Loucy (cell line): ENCODE results near the gene PALLD.

Experiments
- H2AFZ ChIP-seq: fragments of 200-600 bp; sonication (generic); 2 replicates; pipeline ENCODE4 v1.6.0; 2016; ENCODE audit warnings: antibody characterized with exemption, mild to moderate bottlenecking, low read length, moderate library complexity
- H3F3A ChIP-seq: fragments of 200-600 bp; 2 replicates; pipeline ENCODE4 v1.6.0; 2016; ENCODE audit warnings: antibody characterized with exemption, low read depth, mild to moderate bottlenecking
- H3K27me3 ChIP-seq: fragments of 200-600 bp; sonication (generic); 2 replicates; pipeline ENCODE4 v1.6.1; 2014; ENCODE audit warnings: low read length, mild to moderate bottlenecking; ENCODE audit not compliant: insufficient read depth, poor library complexity, severe bottlenecking
- H3K36me3 ChIP-seq: fragments of 200-600 bp; sonication (generic); 2 replicates; pipeline ENCODE4 v1.6.1; 2016; ENCODE audit warnings: low read length; ENCODE audit not compliant: insufficient read depth
- H3K4me1 ChIP-seq: fragments of 200-600 bp; sonication (generic); 2 replicates; pipeline ENCODE4 v1.5.1; 2014; ENCODE audit warnings: low read length, mild to moderate bottlenecking; ENCODE audit not compliant: insufficient read depth, poor library complexity, severe bottlenecking
- H3K4me2 ChIP-seq: fragments of 200-600 bp; sonication (generic); 2 replicates; pipeline ENCODE4 v1.6.0; 2014; ENCODE audit warnings: antibody characterized with exemption, low read length, low read depth, mild to moderate bottlenecking; ENCODE audit not compliant: poor library complexity, severe bottlenecking
- H3K4me3 ChIP-seq: fragments of 200-600 bp; sonication (generic); 2 replicates; pipeline ENCODE4 v1.5.1; 2014; ENCODE audit warnings: low read length, mild to moderate bottlenecking, mixed read lengths; ENCODE audit not compliant: poor library complexity, severe bottlenecking
- H3K79me2 ChIP-seq: fragments of 200-600 bp; sonication (generic); 2 replicates; pipeline ENCODE4 v1.6.1; 2014; ENCODE audit warnings: low read length; ENCODE audit not compliant: insufficient read depth
- H3K9ac ChIP-seq: fragments of 200-600 bp; sonication (generic); 2 replicates; pipeline ENCODE4 v1.6.0; 2014; ENCODE audit warnings: mild to moderate bottlenecking, low read depth, low read length, moderate library complexity; ENCODE audit not compliant: poor library complexity, severe bottlenecking
- H3K9me2 ChIP-seq: fragments of 200-600 bp; sonication (generic); replicated peaks from 2 replicates; pipeline ENCODE4 v1.6.1; 2016; ENCODE audit warnings: low read depth, low read length, mixed read lengths
- H3K9me3 ChIP-seq: fragments of 200-600 bp; sonication (generic); 2 replicates; pipeline ENCODE4 v1.6.1; 2014; ENCODE audit warnings: mild to moderate bottlenecking, antibody characterized with exemption, low read length, low read depth; ENCODE audit not compliant: insufficient read depth
- H4K20me1 ChIP-seq: fragments of 200-600 bp; sonication (generic); 2 replicates; pipeline ENCODE4 v1.6.0; 2014; ENCODE audit warnings: antibody characterized with exemption, low read length, mild to moderate bottlenecking; ENCODE audit not compliant: insufficient read depth, poor library complexity, severe bottlenecking
- EZH2phosphoT487 ChIP-seq: fragments of 200-600 bp; IDR thresholded peaks from 2 replicates; pipeline ENCODE4 v1.6.1; 2018; ENCODE audit warnings: antibody characterized with exemption, mild to moderate bottlenecking, moderate library complexity, borderline replicate concordance
- TF ChIP-seq, protein P1 (sequence below): fragments of 200-600 bp; sonication (generic); conservative IDR thresholded peaks from 2 replicates; pipeline ENCODE4 v1.5.1; 2014; ENCODE audit warnings: mild to moderate bottlenecking, antibody characterized with exemption, low read length

Gene PALLD

DNA sequence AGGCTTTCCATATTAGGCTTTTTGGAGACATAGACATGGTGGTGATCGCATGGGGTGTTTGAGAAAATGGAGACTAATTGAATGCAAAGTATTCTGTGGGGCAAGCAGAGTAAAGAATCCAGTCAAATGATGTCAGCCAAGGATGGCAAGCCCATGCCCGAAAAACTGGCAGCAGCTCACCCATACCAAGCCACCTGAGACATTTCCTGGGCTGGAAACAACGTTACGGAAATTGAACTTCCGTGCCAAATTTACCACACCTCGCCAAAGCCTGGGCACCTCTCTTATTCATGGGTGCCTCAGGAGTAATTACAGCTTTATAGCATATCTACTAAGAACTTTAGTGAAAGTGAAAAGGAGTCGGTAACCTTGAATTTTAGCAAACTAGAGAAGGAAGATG is 346.8 kb downstream of the PALLD start:
- H3F3A ChIP-seq = no peaks in the 10 kb centered on the region; the same call in 1 of the 2 replicates
- H3K4me2 ChIP-seq = no peak overlapping the region
- TF ChIP-seq EZH2phosphoT487 = no peak
- TF ChIP-seq, protein P1, sequence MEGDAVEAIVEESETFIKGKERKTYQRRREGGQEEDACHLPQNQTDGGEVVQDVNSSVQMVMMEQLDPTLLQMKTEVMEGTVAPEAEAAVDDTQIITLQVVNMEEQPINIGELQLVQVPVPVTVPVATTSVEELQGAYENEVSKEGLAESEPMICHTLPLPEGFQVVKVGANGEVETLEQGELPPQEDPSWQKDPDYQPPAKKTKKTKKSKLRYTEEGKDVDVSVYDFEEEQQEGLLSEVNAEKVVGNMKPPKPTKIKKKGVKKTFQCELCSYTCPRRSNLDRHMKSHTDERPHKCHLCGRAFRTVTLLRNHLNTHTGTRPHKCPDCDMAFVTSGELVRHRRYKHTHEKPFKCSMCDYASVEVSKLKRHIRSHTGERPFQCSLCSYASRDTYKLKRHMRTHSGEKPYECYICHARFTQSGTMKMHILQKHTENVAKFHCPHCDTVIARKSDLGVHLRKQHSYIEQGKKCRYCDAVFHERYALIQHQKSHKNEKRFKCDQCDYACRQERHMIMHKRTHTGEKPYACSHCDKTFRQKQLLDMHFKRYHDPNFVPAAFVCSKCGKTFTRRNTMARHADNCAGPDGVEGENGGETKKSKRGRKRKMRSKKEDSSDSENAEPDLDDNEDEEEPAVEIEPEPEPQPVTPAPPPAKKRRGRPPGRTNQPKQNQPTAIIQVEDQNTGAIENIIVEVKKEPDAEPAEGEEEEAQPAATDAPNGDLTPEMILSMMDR = no peak
- H3K9me3 ChIP-seq = no peaks in the 10 kb centered on the region
- H4K20me1 ChIP-seq = no peaks in the 10 kb centered on the region
- H3K4me1 ChIP-seq = peaks cover 18% of the 10 kb centered on the region
- no peak overlapping the region for H3K9ac ChIP-seq
- no peaks in the 10 kb centered on the region for H3K27me3 ChIP-seq
- no peak overlapping the region for H2AFZ ChIP-seq
- no peaks in the 10 kb centered on the region for H3K36me3 ChIP-seq
- H3K9me2 ChIP-seq = no peaks in the 10 kb centered on the region
- H3K79me2 ChIP-seq = peaks cover 40% of the 10 kb centered on the region
- H3K4me3 ChIP-seq = no peak overlapping the region

DNA sequence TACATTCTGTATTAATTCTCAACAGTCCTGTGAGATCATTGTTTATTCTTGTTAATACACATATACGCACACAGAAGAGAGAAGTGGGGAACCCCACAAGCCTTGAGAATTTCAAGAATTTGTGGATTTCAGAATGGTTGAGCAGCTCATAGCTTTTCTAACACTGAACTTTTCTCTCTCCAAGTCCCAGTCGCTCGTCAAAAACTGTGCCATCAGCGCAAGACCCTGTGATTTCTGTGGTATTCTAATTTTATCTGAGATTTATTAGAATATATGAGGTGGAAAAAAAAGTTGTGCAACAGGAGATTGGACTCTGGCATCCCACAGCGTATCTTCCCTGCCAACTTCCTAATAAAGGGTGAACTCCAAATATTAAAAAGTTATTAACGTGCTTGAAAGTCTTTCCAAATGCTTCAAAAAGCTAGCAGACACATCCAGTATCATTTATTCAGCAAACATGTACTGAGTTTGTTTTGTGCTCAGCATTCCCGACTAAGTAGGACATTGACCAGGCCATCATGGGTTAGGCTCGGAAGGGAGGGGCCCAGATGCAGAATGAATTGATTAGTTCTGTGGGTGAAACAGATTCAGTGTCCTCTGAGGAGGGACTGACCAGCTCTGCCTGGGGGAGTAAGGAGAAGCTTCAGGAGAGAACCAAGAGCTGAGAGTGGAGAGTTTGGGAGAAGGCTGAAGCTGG is 347.6 kb downstream of the PALLD start:
- Histone ChIP-seq H2AFZ (no peak overlapping the region), H3F3A (no peaks in the 10 kb centered on the region; the same call in 1 of the 2 replicates), H4K20me1 (no peaks in the 10 kb centered on the region), H3K36me3 (no peaks in the 10 kb centered on the region), H3K9me2 (no peaks in the 10 kb centered on the region), H3K79me2 (peaks cover 38% of the 10 kb centered on the region), H3K4me3 (no peak overlapping the region), H3K9me3 (no peaks in the 10 kb centered on the region), H3K9ac (no peak overlapping the region), H3K4me2 (no peak overlapping the region), H3K27me3 (no peaks in the 10 kb centered on the region), H3K4me1 (peaks cover 27% of the 10 kb centered on the region)
- no peak for TF ChIP-seq EZH2phosphoT487
- TF ChIP-seq, protein P1 = no peak

DNA sequence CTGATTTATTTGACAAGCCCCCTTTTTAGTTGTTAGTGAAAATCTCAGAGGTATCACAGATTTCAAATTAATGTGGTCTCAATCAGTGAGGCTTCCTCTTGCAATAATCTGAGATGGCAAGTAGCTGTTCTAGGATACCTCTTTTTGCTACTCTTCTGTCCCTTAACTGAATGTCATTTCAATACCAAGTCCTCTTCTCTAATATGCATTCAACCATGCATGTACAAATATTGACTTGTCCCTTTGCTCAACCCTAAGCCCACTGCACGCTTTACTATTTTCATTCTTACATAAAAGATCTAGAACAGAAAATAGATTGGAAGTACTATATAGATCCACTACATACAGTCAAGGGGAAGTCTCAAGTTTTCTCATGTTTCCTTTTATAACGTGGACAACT is 349.0 kb downstream of the PALLD start:
- H2AFZ ChIP-seq = no peak overlapping the region
- no peaks in the 10 kb centered on the region for H3K36me3 ChIP-seq
- H3K4me3 ChIP-seq = no peak overlapping the region
- no peak overlapping the region for H3K9ac ChIP-seq
- H4K20me1 ChIP-seq = no peaks in the 10 kb centered on the region
- no peak overlapping the region for H3K4me2 ChIP-seq
- peaks cover 42% of the 10 kb centered on the region for H3K79me2 ChIP-seq
- no peaks in the 10 kb centered on the region for H3K9me3 ChIP-seq
- peaks cover 37% of the 10 kb centered on the region for H3K4me1 ChIP-seq
- H3K27me3 ChIP-seq = no peaks in the 10 kb centered on the region
- no peaks in the 10 kb centered on the region; the same call in 1 of the 2 replicates for H3F3A ChIP-seq
- TF ChIP-seq, protein P1 = no peak
- no peak for TF ChIP-seq EZH2phosphoT487
- H3K9me2 ChIP-seq = no peaks in the 10 kb centered on the region
